Activated T-cell treated with anti-CD3 and anti-CD28 coated beads for 24 hours (primary cell): ENCODE data around the gene LSM14B.
"Not testable (repeated sequence)": the region's sequence is repeated elsewhere in the genome, so short reads cannot be mapped to it uniquely, and the experiment has no call there.

ENCODE experiments used
- DNase-seq: peaks from one replicate; pipeline ENCODE4 v3.0.0-alpha.2; 2020; ENCODE audit warnings: low read depth

The LSM14B gene

GRCh38 chr20:62147528-62147927 is 25.3 kb downstream of the LSM14B start:
- no peak for DNase-seq

DNA sequence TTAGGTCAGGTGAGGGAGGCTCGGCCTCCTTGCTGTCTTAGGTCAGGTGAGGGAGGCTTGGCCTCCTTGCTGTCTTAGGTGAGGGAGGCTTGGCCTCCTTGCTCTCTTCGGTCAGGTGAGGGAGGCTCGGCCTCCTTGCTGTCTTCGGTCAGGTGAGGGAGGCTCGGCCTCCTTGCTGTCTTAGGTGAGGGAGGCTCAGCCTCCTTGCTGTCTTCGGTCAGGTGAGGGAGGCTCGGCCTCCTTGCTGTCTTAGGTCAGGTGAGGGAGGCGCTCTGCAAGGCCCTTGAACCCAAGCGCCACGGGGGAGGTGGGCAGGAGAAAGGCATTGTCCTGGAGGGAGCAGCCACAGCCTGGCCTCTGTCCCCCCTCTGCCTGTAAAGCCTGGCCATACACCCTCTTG is 26.1 kb downstream of the LSM14B start:
- not testable (repeated sequence) for DNase-seq

GRCh38 chr20:62148908-62149314 is 26.6 kb downstream of the LSM14B start:
- no peak for DNase-seq

DNA sequence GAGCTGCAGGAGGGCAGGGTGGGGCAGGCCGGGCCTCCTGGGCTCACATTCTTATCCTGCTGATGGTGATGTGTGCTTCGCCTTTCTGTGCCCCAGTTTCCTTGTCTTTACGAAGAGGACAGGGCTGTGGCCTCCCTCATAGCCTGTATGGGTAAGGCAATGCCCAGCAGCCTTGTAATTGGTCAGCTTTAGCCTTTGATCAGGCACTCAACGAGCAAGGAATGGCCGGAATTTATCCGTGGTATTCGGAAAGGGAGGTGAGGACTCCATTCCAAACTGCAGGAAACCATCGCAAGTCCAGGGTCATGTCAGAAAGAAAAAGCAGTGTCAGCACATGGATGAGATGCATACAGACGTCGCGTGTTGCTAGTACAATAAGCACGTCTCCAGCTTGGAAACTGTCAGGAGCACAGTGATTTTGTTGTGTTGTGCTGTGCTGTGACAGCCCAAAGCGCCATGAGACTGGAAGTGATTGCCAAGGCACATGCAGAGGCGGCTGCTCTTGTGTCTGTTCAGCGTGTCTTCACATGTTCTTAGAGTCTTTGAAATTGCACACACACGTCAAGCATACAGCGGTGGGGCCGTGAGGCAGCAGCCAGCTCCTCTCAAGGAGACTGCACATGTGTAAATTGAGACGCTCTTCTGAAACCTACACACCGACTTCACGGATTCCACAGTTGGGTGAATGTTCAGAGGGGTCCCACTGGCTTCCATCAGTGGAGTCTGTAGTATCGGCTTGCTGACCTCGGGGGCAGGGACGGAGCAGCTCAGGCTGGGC is 27.4 kb downstream of the LSM14B start:
- no peak for DNase-seq

- no peak for DNase-seq
These were observed 28.0 kb downstream of the LSM14B start for GRCh38 chr20:62150310-62150575.

DNA sequence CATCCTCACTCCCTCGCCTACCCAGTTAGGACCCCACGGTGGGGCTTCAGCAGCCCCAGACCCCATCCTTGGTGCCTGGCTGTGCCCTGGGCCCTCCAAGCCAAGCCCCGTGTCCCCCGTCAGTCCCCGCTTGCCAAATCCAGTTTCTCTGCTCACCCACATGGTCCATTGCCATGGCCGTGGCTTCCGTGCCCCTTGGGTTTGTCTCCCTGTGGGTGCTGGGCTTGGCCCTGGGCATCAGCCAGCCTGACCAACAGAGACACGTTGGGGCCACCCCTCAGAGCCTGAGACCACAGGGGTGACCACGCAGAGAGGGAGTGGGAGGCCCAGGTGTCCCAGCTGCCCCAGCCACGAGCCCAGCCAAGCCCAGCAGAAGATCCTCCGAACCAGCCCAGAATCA is 28.9 kb downstream of the LSM14B start:
- DNase-seq, result no peak

GRCh38 chr20:62151835-62152364 is 29.6 kb downstream of the LSM14B start:
- DNase-seq, result no peak

DNA sequence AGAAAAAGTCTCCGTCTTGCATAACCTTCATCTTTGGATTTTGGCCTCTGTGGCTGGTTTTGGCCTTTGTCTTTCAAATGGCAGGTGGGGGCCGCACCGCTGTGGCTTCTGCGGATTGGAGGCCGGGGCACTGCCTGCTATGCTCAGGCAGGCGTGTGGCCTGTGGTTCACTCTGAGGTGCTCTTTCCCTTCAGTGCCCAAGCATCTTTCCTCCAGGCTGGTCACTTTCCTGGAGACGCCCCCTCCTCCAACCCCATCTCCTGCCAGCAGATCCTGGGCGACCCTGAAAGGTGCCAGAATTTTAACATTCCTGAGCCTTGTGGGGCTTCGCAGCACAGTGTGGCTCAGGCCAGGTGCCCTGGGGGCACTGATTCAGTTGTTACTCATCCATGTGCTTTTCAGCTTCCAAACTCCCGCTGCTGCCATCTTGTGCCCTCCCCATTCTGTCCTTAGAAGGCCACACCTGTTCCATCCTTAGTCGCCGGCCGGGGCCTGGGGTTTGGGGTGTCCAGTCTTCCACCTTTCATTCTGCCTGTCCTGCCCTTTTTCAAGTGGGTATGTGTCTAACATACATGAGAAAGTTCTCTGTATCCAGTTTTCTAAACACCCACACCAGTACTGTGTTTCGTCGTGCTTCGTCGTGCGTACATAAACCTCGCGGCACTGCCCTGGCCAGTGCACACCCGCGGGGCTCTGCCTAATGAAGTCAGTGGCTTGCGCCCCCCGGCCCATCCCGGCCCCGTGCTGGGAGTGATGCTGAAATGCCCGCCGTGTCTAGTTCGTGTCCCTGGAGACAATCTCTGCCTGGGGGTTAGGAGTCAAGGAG is 33.4 kb downstream of the LSM14B start:
- DNase-seq, result no peak

DNA sequence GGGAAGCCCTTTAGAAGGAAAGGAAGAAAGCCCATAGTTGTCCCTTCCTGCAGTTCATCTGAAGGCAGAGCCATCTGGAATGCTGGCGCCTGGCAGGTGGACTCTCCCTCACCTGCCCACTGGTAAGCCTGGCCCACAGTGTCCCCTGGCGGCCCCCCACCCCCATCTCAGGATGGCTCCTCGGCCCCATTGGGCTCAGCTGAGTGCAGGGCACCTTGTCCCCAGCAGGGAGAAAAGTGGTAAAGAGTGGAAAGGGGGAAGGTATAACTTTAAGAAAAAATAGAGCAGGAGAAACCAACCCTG is 33.9 kb downstream of the LSM14B start:
- no peak for DNase-seq

DNA sequence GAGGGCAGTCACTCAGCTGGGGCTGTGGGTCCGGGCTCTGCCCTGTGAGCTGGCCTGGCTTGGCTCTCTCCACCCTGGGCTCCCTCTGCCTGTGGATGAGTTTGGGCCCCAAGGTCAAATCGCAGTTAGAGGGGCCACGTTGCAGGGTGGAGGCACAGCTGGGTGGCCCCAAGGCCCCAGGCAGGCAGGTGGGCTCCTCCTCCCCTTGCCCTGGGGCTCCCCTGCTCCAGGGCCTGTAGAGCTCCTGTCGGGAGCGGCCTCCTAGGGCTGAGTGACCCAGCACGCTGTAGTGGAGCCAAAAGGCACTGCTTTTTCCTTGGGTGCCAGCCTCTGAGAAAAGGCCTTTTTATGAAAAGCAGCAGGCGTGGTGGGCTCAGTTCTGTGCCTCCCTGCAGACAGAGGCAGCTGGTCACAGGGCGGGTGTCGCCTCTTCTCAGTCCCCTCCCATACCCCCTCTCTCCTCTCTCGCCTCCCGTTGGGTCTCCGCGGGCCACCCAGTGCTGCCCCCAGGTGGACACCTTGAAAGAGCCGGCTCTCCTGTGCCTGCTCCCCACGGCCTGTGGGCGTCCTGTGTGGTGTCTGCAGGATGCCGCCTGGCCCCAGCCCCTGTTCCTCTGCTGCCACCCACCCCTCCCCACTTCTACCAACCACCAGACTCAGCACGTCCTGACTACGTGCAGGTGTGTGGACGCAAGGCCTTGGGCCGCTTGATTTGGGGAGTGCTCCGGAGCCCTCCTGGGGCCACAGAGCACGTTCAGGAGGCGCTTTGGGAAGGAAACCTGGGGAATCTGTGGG is 34.5 kb downstream of the LSM14B start:
- peak; percentile 55 for DNase-seq

GRCh38 chr20:62157387-62158087 is 35.3 kb downstream of the LSM14B start:
- DNase-seq, result no peak

DNA sequence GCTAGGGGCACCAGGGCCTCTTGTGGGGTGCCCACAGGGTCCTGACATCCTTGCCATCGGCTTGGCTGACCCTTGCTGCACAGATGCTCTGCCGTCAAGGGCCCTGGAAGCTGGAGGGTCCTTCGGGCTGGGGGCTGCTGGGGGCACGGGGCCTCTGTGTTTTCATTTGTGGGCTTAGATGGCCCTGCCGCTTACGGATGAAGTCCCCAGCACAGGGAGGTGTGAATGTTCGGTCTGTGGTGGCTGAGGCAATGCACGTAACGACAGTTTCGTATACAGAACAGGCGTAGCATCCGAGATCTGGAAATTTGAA is 35.8 kb downstream of the LSM14B start:
- no peak for DNase-seq

- no peak for DNase-seq
These were observed 36.3 kb downstream of the LSM14B start for GRCh38 chr20:62158541-62158940.

- DNase-seq, result no peak
These were observed 36.8 kb downstream of the LSM14B start for GRCh38 chr20:62159052-62159451.

DNA sequence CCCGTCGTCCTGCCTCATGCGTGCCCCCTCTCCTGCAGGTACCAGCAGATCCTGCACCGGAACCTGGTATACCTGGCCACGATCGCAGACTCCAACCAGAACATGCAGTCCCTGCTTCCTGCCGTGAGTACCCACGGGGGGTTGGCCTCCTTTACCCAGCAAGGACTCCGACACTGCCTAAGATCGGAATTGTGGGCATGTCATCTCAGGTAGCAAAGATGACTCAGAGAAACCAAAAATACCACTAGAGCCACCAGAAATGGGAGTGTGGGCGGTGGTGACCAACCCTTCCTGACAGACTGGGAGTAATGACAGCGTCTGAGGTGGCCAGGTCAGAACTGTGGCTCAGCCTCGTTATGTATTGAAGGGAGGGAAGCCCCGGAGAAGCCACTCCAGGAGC is 37.6 kb downstream of the LSM14B start:
- peak; percentile 57 for DNase-seq

DNA sequence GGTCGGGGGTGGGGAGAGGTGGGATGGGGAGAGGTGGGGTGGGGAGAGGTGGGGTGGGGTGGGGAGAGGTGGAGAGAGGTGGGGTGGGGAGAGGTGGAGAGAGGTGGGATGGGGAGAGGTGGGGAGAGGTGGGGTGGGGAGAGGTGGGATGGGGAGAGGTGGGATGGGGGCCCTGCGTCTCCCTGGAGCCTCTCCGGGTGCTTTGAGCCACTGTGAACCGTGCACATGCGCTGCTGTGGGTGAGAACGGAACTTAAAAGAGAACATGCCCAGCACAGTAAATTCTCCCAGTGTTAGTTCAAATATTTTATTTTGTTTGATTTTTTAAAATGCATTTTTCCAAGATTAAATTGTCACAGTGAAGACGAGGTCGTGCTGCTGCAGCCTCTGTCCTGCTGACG is 38.0 kb downstream of the LSM14B start:
- DNase-seq, result no peak

DNA sequence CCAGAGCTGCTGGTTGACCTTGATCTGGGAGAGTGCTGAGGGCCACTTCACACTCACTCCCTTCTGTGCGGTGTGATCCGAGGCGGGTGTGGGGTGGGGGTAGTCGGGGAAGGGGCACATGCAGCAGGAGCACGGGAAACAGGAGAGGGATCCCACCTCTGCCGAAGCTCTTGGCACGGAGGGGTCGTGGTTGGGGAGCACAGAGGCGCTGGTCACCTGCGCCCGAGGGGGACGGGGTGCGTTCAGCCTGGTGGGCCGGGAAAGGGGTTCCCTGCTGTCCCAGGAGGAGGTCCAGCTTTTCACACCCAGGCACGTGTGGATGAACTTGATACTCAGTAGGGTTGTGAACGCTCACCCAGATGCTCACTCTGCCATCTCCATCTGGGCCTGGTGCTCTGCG is 38.6 kb downstream of the LSM14B start:
- DNase-seq, result no peak

DNA sequence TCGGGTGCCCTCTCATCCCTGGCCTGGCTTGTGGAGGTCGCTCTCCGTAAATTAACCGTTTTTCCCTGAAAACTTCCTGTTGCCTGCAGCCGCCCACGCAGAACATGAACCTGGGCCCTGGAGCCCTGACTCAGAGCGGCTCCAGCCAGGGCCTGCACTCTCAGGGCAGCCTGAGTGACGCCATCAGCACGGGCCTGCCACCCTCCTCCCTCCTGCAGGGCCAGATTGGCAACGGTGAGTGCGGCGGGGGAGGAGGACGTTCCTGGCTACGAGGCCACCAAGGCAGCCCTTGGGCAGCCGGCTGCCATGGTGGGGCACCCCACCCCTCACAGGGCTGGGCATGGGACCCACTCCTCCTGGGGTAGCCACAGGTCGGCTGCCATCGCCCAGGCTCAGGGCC is 39.1 kb downstream of the LSM14B start:
- no peak for DNase-seq

DNA sequence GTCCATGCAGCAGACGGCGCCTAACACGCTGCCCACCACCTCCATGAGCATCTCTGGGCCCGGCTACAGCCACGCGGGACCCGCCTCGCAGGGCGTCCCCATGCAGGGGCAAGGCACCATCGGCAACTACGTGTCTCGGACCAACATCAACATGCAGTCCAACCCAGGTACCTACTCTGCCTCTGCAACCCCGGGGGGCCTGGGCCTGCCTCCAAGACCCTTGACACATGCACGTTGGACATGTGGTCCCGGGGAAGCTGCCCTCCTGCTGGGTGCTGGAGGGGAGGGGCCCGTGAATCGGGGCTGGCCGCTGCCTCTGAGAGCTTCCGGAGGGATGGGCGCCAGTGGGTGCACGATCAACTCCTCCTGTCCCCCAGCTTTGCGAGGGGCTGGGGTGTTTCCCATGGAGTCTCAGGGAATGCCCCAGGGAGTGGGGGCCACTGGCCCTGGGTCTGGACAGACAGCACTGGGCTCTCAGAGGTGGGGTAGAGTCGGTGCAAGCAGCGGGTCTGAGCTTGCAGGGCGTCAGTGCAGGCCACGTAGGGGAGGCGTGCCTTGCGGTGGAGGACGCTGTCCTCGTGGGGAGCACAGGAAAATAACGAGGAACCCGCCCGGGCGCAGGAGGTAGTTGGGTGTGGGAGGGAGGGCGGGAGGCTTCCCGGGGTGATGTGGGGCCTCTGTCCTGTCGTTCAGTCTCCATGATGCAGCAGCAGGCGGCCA is 40.6 kb downstream of the LSM14B start:
- no peak for DNase-seq

GRCh38 chr20:62163485-62163865 is 41.2 kb downstream of the LSM14B start:
- DNase-seq, result no peak

DNA sequence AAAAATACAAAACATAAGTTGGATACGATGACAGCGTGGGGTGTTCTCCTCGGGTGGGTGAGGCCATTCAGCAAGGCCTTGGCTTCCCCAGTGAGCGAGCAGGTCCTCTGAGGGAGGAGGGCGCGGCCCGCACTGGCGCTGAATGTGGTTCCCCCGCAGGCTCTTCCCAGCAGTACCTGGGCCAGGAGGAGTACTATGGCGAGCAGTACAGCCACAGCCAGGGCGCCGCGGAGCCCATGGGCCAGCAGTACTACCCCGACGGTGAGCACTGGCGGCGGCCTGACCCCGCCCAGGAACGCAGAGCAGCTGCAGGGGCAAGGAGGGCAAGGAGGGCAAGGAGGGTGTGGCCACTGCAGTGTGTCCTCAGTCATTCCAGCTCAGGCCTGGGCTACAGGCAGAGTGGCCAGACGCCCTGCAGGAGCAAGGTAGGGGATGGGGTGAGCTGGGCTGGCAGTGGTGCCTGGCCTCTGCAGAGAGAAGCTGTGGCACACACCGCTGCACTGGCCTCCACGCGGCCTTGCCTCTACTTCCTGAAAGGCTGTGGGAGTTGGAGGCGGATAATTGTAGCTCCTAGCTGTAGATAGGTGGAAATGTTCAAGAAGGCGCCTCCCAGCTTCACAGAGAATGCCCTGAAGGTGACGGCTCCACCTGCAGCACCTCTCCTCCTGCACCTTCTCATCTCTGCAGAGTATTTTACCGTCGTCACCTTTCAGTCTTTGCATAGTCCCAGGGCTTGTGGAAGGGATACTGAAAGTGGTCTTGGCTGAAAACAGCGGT is 41.9 kb downstream of the LSM14B start:
- no peak for DNase-seq
